Transverse colon (tissue), 4 donors: Measurements from ENCODE around the gene CARM1.

Source experiments
- CTCF ChIP-seq, 5 experiments: fragments of 200-600 bp in 3 of 5; fragments of 450-650 bp in 2 of 5; sonication (generic) in 3 of 5; IDR thresholded peaks; 1 replicate in 2 of 5; 2 replicates in 3 of 5; pipeline ENCODE4 v1.5.1; 2016 to 2017; ENCODE audit warnings: antibody characterized with exemption in 5 of 5, inconsistent platforms in 3 of 5, mild to moderate bottlenecking in 2 of 5, moderate library complexity in 1 of 5
- POLR2A ChIP-seq: fragments of 450-650 bp; IDR thresholded peaks from one replicate; pipeline ENCODE4 v1.6.1; 2016; ENCODE audit warnings: antibody characterized with exemption, mild to moderate bottlenecking, moderate library complexity
- POLR2AphosphoS5 ChIP-seq, 3 donors: sonication (generic); formaldehyde crosslinking; IDR thresholded peaks; one replicate each; pipeline ENCODE4 v1.6.1; 2016; ENCODE audit warnings: antibody characterized with exemption in 3 of 3

- TF ChIP-seq POLR2AphosphoS5 (IDR thresholded peaks at IDR 0.05) (no peak), CTCF (IDR thresholded peaks at IDR 0.05) (no peak), POLR2A (no peak)
Observed at GRCh38 chr19:10921910-10922637, 50.7 kb downstream of the CARM1 start.
